NOMO-1 treated with DMSO at 0.1 percent for 48 hours (cell line): Measurements from ENCODE around the gene OXCT1.
A peak's percentile ranks its signal among the peaks of the same experiment; 100 is the strongest.
"Not testable (repeated sequence)": the region's sequence is repeated elsewhere in the genome, so short reads cannot be mapped to it uniquely, and the experiment has no call there.

ENCODE experiments used
- DNase-seq: peaks from one replicate; lab custom pipeline; 2025; ENCODE audit not compliant: unreplicated experiment; lab: John Stamatoyannopoulos, UW

Gene OXCT1

DNA sequence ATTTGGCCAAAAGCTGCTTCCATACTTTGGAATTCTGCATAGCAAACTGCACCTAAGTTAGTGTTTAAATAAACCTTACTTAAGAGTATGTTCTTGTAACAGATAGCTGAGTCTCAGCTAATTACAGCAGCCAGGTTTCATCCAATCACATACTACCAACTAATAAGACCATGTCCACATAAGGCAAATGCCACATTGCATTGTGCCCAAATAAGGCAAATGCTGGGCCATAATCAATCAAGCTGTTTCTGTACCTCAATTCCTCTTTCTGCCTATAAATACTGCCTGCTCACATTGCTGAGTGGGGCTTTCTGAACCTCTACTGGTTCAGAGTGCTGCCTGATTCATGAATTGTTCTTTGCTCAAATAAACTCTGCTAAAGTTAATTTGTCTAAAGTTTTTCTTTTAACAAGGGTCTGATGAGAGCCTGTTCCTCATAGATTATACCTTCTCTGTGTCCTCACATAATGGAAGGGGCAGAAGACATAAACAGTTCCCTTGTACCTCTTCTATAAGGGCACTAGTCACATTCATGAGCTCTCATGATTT lies 4.4 kb upstream of the OXCT1 start:
- DNase-seq: no peak

DNA sequence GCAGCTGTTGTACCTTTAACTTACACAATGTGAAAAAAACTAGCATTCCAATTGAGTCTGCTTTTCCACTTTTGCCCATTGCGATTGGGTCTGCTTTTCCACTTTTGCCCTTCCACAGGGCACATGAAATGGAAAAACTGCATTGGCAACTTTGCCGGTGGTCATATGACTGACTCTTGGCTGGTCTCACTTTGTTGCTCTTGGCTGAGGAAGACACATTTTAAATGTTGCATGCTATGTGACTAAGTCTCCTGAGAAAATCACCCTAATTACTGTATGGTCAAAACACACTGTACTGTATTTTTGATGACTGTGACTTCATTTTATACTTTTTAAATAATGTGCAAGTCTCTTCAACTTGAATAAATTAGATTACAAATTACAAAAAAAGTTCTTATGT lies 1.6 kb upstream of the OXCT1 start:
- no peak for DNase-seq

DNA sequence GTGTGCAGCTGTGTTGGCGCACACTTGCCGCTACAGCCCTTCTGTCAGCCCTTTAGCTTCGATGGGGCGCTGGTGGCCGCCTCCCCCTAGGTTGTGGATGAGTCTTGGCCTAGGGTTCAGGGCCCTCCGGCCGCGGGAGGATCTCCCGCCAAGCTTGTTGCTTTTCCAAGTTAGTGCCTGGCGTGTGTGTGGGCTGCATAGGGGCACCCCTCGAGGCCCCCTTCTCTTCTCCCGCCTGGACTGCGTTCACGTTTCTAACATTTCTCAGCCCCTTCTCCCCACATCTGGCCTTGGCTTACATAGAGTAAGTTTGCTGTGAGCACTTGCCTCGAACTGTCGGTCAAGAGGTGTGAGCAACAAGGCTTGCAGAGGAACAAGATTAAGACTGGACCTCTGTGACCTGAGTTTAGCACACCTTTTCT lies 413 bp upstream of the OXCT1 start:
- no peak for DNase-seq

DNA sequence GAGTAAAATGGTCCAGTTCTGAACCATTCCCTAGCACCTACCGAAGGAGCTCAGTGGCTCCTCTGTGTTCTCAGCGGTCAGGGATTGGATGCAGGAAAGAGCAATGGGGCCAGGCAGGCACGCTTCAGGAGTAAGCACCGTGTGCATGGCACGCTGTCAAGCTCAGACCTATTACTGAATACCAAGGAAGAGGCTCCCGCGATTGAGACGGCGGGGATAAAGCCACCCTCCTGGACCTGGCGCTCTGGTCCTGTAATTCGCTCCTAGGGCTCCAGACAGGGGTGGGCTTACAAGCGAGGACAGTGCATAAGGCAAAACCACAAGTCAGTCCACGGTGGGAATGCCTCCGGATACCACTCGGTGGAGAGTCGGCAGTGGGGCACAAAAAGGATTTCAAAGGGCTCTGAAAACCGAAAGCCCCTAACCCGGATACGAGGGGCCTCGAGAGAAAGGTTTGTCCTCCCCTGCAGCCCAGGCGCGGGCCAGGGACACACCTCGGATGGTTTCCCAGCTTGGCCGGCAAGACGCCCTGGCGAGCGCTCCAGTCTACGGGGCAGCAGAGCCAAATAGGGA lies 988 bp downstream of the OXCT1 start:
- no peak for DNase-seq

DNA sequence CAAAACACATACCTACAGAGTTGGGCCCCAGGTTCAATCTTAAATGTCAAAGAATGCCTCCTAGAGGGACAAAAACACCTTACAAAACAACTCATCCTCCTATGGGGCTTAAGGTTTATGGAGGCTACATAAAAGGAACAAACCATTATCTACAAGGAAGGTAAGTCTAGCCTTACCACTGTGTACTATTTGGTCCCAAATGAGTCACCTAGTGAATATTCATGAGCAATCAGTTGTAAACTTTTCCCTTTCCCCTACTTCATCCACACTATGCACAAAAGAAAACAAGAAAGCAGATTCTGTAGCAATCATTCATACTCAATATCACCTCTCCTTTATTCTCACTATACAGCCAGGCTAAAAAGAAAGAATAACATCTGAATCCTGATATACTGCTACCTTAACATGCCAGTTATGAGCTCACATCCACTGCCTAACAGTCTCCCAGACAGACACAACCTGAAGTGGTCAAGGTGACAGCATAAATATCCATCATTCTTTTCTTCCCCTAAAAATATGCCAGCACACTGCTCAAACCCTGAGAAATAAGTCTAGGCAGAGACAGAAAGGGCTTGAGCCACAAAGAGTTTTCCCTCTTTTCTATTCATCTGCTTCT lies 6.2 kb downstream of the OXCT1 start:
- no peak for DNase-seq

DNA sequence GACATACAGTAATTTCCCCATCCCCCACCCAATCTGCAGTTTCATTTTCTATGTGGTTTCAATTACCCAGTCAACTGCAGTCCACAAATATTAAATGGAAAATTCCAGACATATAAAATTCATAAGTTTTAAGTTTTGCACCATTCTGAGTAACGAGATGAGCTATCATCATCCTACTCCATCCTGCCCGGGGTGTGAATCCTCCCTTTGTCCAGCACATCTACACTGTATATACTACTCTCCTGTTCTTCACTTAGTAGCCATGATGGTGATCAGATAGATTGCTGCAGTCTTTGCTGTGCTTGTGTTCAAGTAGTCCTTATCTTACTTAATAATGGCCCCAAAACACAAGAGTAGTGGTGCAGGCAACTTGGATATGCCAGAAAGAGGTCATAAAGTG lies 11.3 kb downstream of the OXCT1 start:
- DNase-seq: no peak

DNA sequence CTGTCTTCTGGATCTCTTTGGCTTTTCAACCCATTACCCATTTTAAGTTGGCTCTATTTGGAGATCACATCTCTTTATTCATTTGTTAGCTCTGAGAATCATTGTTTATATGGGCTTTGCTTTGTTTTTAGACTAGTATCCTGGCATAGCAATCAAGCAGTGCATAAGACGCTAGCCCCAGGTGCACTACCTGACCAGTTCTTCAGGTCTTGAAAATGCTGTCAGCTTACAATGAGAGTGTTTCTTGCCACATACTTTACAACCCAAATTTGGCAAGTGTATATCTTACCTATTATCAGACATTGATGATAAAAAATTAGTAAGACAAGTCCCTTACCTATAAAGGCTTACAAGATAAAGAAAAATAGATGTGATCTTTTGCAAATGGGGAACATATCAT lies 12.2 kb downstream of the OXCT1 start:
- DNase-seq: no peak

DNA sequence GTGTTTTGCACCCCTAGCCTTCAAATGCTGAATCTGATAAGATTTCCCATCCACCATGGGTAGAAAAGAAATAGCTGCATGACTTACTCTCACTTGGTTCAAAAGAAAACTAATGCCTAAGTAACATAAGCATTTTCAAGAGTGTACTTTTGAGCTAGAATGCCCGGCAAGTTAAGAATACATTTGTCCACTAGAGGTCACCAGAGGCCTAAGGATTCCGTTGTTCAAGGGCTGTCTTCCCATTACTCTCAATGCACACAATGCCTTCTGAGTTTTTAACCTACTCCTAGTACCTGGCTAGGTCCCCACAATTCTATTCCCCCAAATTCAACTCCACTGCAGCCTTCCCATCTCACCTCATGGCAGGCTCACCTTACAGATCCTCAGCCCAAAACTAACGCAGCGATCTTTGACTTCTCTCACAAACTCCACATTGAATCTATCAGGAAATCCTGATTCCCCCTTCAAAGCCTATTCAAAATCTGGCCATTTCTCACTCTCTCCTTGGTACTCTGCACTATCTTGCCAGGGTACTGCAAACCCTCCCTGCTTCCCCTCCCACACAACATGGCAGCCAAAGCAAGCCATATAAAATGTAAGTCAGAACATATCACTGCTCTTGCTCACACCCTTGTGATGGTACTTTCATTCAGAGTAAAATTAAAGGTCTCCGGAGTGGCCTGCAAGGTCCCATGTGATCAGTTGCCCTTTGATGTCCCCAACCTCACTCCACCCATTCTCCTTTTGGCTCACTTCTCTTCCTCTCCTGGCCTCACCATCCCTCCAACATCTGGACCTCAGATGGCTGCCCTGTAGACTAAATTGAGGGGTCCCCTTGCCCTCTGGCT lies 13.4 kb downstream of the OXCT1 start:
- DNase-seq: peak; percentile 80

DNA sequence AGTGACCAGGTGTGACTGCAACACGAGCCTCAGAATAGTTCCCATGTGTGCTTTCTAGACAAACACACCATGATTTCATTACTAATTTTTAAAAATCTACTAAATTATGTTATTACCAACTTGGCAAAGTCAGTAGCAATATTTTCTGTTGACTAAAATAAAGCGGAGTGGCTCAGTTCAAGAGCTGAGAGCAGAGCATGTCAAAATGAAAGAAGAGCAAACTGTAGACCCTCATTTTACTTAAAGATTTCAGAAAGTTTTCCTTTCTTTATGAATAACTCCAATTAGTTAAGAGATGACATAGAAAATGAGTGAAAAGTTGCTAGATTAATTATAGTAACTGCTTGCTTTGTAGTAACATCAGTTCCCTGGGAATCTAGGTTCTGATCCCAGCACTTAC lies 17.9 kb downstream of the OXCT1 start:
- DNase-seq: no peak

DNA sequence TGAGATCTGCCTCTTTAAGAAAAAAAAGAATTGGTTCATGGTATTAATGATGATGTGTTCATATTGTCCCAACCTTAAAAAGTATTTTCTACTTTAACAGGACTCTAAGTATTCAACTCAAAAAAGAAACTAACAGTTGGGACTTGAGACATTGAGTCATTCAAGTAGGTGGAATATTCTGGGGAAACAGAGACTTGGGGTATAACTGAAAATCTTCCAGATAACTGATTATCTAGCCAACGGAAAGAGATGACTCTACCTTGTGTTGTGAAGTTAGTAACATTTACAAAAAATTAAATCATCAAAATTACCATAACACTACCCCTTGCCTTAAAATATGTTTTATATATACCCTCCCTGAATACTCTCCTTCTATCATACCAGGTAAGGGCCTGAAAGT lies 19.1 kb downstream of the OXCT1 start:
- DNase-seq: no peak

DNA sequence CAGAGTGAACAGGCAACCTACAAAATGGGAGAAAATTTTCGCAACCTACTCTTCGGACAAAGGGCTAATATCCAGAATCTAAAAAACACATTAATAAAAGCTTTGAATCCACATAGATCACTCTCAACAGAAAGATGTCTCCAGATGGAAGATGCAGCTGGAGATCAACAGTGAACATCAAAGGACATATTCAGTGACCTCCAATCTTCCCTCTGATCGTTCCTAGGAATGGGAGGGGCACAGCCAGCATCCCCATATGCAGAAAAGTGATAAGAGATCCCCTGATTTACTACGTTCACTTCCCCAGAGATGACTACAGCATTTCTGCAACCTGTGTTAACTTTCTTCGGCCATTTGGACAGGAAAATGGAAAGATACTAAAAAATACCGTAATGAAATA lies 21.2 kb downstream of the OXCT1 start:
- no peak for DNase-seq

DNA sequence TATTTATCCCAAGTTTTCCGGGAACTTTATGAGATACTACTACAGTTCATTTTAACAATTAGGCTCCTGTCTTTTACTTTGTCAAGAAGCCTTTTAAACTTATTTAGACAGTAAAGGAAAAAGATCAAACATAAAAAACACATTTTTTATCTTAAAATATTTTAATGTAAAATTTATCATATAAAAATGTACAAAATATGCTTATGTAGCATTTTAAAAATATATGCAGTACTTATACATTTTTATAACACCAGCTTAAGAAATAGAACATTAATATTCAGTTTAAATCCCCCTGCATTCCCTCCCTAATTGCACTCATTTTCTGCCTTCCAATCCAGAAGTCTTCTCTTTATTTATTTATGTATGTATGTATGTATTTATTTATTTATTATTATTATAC lies 24.5 kb downstream of the OXCT1 start:
- not testable (repeated sequence) for DNase-seq

DNA sequence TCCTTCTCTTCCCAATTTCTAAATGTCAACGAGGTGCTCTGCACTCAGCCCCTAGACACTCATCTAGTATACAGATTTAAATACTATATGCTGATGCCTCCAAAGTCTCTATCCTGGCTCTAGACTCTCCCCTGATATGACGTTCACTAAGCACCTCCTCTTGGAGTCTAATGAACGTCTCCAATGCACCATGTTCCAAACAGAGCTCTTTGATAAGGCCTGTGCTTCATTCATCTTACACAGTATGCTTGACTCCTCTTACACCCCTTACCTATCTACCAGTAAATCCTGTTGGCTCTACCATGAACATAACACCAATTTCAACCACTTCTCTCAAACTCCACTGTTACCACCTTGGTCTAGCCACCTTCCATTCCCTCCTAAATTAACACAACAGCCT lies 25.7 kb downstream of the OXCT1 start:
- DNase-seq: no peak

DNA sequence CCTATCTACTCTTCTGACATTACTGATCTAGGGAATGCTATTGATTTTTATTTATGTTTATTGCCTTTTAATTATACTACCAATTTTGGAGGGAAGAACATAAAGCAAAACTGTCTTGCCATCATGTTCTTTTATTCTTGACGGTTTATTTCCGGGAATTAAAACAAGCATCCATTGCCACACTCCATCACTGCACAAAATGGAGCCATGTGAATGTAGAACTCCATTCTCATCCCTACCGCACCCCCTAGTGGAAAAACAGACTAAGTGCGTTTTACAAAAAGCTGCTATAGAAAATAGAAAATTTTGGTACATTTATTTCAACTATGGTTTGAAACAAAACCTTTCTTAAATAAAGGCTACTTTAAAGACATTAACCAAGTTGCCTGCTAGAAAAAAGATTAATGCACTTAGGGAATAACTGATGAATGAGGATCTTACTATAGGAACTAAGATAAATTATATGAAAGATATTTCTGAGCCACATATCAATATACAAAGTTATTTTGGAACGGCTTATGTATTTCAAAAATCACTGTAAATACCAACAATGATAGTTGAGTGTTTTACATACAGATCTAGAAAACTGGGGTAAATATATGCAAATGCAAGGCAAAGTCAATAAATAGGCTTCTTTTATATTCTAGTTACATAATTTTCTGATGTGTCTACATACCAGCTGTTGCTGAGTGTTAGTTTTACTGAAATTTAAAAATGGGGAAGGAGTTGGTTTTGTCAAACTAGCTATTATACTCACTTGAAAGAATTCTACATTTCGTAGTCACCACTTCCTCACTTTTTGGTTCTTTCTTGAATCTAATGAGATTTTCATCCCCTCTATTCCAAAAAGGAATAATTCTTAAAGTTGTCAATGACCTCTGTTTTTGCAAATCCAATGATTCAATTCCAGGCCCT lies 26.5 kb downstream of the OXCT1 start:
- peak; percentile 72 for DNase-seq

DNA sequence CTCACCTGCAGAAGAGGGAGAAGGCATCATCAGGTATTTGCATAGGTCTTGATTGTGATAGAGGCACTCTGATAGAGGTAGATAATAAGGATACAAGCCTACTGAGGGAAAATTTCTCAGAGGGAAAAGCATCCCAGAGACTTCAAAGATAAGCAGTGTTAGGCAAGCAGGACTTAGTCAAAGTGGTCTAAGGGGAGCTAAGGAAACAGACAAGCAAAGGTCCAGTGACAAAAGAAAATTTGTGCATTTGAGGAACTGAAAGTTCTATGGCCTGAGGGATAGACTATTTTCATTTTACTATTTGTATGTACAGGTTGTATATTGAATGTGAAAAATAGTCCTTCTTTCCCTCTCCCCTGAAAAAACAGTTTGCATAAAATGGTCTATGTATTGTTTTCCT lies 27.4 kb downstream of the OXCT1 start:
- peak; percentile 42 for DNase-seq

DNA sequence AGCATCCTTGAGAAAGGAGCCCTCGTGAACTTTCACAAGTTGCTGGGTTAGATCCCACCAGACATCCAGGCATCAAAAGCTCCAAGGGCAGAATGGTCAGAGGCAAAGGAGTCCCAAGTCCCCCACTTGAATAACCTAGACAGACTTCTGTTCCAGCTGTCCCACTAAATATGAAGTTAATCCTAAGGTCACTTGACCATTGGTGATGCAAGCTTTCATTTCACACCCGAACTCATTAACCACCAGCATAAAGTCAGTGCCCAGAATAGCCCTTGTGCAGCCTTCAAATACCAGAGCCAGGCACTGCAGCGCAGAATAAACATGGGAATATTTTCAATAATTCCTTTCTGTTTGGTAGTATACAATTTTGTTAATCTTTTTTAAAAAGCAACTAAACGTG lies 28.9 kb downstream of the OXCT1 start:
- no peak for DNase-seq

DNA sequence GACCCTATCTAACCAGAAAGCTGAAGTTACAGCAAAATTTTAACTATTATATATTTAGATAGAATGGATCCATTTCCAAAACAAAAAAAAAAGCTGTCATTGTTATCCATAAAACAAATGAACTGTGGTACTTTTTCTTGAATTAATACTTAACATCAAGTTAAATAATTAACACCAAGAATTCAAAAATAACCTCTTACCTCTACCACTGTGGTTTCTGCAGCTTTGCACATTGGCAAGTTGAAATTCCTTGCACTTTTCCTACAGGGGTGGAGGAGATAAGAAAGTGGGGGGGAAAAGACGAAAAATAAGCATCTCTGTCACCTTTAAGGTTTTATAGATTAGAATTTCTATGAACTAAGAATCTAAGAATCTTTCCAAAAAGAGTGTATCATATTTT lies 30.0 kb downstream of the OXCT1 start:
- no peak for DNase-seq

DNA sequence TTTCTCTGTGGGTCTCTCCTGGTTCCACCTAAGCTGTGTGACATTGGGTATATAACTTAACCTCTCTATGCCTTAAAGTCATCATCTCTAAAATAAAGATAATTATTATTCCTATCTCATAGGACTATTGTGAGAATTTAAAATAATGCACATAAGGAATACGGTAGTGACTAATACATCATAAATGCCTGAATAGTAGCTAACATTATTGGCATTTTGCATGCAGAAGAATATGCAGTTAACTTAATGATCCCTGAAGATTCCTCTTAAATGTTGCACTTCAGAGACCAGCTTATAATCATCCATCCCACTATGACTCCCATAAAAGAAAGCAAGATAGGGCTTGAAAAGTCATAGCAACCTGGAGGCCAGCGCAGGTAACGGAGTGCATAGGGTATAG lies 32.4 kb downstream of the OXCT1 start:
- no peak for DNase-seq

DNA sequence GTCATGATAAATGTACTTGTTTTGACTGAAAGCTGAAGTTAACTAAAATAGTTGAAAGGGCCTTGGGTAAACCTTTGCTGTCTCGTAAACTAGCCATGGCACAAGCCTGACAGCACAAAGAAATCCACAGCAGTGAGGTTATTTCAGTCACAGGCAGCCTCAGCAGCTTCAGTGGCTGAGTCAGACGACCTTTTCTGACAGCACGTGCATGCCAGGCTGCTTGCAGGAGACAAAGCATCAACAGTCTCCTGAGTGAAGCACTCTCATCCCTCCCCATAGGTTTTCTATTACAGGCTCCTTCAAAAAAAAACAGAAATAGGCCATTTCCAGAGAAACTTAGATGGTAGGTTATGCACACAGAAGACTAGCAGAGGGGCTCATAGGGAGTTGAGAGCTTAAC lies 34.6 kb downstream of the OXCT1 start:
- DNase-seq: no peak

DNA sequence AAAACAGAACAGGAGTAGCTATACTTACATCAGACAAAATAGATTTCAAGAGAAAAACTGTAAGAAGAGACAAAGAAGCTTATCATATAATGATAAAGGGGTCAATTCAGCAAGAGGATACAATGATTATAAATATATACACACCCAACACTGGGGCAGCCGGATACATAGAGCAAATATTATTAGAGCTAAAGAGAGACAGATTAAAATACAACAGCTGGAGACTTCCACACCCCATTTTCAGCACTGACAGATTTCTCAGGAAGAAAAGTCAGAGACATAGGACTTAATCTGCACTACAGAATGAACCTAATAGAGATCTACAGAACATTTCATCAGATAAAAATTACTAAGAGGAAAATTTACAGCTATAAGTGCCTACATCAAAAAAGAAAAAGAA lies 35.7 kb downstream of the OXCT1 start:
- DNase-seq: no peak

DNA sequence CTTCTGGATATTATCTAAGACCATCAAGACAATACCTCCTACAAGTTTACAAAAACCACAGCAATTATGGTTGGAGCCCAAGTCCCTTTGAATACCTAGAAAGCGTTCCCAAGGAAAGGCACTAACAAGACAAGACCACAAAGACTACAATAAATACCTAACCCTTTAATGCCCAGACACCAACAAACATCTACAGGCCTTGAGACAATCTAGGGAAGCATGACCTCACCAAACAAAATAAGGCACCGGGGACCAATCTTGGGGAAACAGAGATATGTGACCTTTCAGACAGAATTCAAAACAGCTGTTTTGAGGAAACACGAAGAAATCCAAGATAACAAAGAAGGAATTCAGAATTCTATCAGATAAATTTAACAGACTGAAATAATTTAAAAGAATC lies 37.8 kb downstream of the OXCT1 start:
- DNase-seq: no peak
